HG02981 (cell line): ENCODE data around the gene CHSY1.
"Not testable (repeated sequence)": the region's sequence is repeated elsewhere in the genome, so short reads cannot be mapped to it uniquely, and the experiment has no call there.

Source experiments
- ATAC-seq: cut with Tn5 transposase; IDR thresholded peaks from one replicate; pipeline ENCODE4 v1.9.1; 2021; ENCODE audit warnings: mild to moderate bottlenecking, moderate library complexity; ENCODE audit not compliant: unreplicated experiment

CHSY1 gene

GRCh38 chr15:101138086-101138660 lies 113.7 kb downstream of the CHSY1 start:
- ATAC-seq: no peak

- no peak for ATAC-seq
Observed at GRCh38 chr15:101137312-101137940, 114.4 kb downstream of the CHSY1 start.

- ATAC-seq: no peak
Observed at GRCh38 chr15:101136381-101137268, 115.2 kb downstream of the CHSY1 start.

GRCh38 chr15:101135532-101136166 lies 116.2 kb downstream of the CHSY1 start:
- peak; percentile 74 for ATAC-seq

- no peak for ATAC-seq
Observed at GRCh38 chr15:101134780-101135179, 117.1 kb downstream of the CHSY1 start.

- no peak for ATAC-seq
Observed at GRCh38 chr15:101133751-101134261, 118.0 kb downstream of the CHSY1 start.

GRCh38 chr15:101133181-101133460 lies 118.7 kb downstream of the CHSY1 start:
- ATAC-seq: no peak

- no peak for ATAC-seq
Observed at GRCh38 chr15:101132390-101133180, 119.3 kb downstream of the CHSY1 start.

- ATAC-seq: no peak
Observed at GRCh38 chr15:101131489-101132389, 120.1 kb downstream of the CHSY1 start.

GRCh38 chr15:101129851-101130380 lies 121.9 kb downstream of the CHSY1 start:
- no peak for ATAC-seq

GRCh38 chr15:101128221-101129015 lies 123.4 kb downstream of the CHSY1 start:
- no peak for ATAC-seq

- ATAC-seq: peak; percentile 76
Observed at GRCh38 chr15:101127506-101128076, 124.3 kb downstream of the CHSY1 start.

- ATAC-seq: peak; percentile 38
Observed at GRCh38 chr15:101126618-101127505, 125.0 kb downstream of the CHSY1 start.

- not testable (repeated sequence) for ATAC-seq
Observed at GRCh38 chr15:101125881-101126428, 125.9 kb downstream of the CHSY1 start.
